Esophagus muscularis mucosa (tissue), 4 donors: ENCODE measurements around the gene MCCD1. TPM values are rescaled to one million over a fixed set of nuclear protein-coding genes. Genes with fewer than 3 reads are reported as not detected.
A peak's percentile ranks its signal among the peaks of the same experiment; 100 is the strongest.

Experiments
- DNase-seq: peaks from one replicate; pipeline ENCODE4 v3.0.0-alpha.2; 2017; ENCODE audit errors: extremely low spot score
- H3K27ac ChIP-seq, 4 donors: fragments of 200-600 bp; sonication (generic); replicated peaks in 1 of 4; 1 replicate in 3 of 4; 2 replicates in 1 of 4; pipeline ENCODE4 v1.5.1; 2016 to 2019; ENCODE audit warnings: mild to moderate bottlenecking in 1 of 4
- H3K27me3 ChIP-seq, 4 donors: fragments of 200-600 bp; sonication (generic); one replicate each; pipeline versions ENCODE4 v1.5.1 to v1.6.0; 2016 to 2019
- H3K36me3 ChIP-seq, 4 donors: fragments of 200-600 bp; sonication (generic); one replicate each; pipeline ENCODE4 v1.5.1; 2016 to 2019
- H3K4me1 ChIP-seq, 4 donors: fragments of 200-600 bp; sonication (generic); one replicate each; pipeline ENCODE4 v1.5.1; 2016 to 2019
- H3K4me3 ChIP-seq, 4 donors: fragments of 200-600 bp; sonication (generic); 1 replicate in 2 of 4; 2 replicates in 2 of 4; pipeline ENCODE4 v1.5.1; 2016 to 2019; ENCODE audit warnings: mild to moderate bottlenecking in 4 of 4, moderate library complexity in 1 of 4
- H3K9me3 ChIP-seq, 4 donors: fragments of 200-600 bp; sonication (generic); 1 replicate in 3 of 4; 2 replicates in 1 of 4; pipeline ENCODE4 v1.5.1; 2016 to 2019
- CTCF ChIP-seq, 3 experiments: fragments of 200-600 bp in 2 of 3; fragments of 450-650 bp in 1 of 3; sonication (generic) in 2 of 3; IDR thresholded peaks; one replicate each; pipeline ENCODE4 v1.5.1; 2017 to 2019; ENCODE audit warnings: antibody characterized with exemption in 3 of 3, mild to moderate bottlenecking in 2 of 3, moderate library complexity in 1 of 3
- EP300 ChIP-seq: sonication (generic); formaldehyde crosslinking; IDR thresholded peaks from one replicate; pipeline ENCODE4 v1.6.1; 2017; ENCODE audit warnings: antibody characterized with exemption
- POLR2A ChIP-seq: fragments of 450-650 bp; IDR thresholded peaks from one replicate; pipeline ENCODE4 v1.6.1; 2017; ENCODE audit warnings: antibody characterized with exemption, moderate library complexity, mild to moderate bottlenecking, low read depth
- POLR2AphosphoS5 ChIP-seq, 2 donors: sonication (generic); formaldehyde crosslinking; IDR thresholded peaks; one replicate each; pipeline ENCODE4 v1.6.1; 2017; ENCODE audit warnings: antibody characterized with exemption in 2 of 2
- WGBS: methylation state at CpG from one replicate; pipeline ENCODE4 v1.1.5; 2018; 5-methylcytosine and 5-hydroxymethylcytosine counted together
- intact Hi-C: fragments of 100-400 bp; cut with DNase I; formaldehyde crosslinking; loops from one replicate; pipeline ENCODE4 v1.15.1; 2023
- total RNA-seq, 4 donors: library from RNA; depleted of rRNA; stranded (reverse); fragments of >200 nt; gene quantifications; one replicate each; pipeline versions ENCODE4 v1.1.0 to v1.2.1, GENCODE V29; 2016

The MCCD1 gene
- not detected for total RNA-seq

GRCh38 chr6:31528821-31529328 is at the start of gene MCCD1:
Gene MCCD1 (plus strand): TSS chr6:31528962. CDS start chr6:31529015, 53 bp downstream.
- Histone ChIP-seq H3K4me3 (no peak within 1 kb of the TSS), H3K36me3 (peaks cover 32 to 47% (median 46%) of the 10 kb centered on the region in 4 donors), H3K27ac (no peak within 1 kb of the TSS), H3K27me3 (no peaks in the 10 kb centered on the region), H3K4me1 (no peaks in the 10 kb centered on the region), H3K9me3 (no peaks in the 10 kb centered on the region)
- no peak for DNase-seq
- WGBS = 76% methylated on average over 7 of the region's 7 CpGs
- intact Hi-C loops = no loop called here
- TF ChIP-seq POLR2AphosphoS5 (IDR thresholded peaks at IDR 0.05) (no peak), CTCF (IDR thresholded peaks at IDR 0.05) (no peak), POLR2A (no peak), EP300 (no peak)

DNA sequence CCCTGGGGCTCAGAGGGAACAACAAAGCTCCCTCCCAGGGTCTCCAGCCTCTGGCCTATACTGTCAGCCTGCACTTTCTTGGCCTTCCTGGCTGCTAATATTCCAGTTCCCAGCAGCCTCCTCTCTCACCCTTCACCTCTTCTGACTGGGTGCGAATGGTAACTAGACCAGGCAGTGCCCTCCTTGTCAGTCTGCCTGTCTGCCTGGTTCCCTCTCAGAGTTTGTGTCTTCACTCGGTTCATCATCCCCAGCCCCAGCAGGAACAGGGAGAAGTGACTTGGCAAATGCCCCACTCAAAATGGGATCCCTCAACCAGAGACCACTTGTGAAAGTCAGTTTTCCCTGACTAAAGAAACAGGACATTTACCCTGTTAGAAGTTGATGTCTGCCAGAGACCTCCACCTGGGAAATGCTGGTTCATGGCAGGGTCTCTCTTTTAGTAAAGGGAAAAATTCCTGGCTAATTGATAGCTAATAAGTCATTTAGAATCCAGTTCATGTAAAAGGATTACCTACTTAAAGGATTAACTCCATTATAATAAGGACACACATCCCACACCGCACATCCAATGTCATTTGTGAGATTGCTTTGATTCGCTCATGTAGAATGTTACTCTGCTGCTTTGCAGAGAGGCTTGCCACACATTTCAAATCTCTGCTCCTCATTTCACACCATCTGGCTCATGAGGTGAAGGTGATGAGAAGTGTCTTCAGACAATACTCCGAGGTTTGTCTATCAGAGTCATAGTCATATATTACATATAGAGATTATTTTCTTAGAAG is 49.4 kb upstream of the MCCD1 start:
- WGBS = 80% methylated on average over 5 of the region's 5 CpGs
- no peaks in the 10 kb centered on the region for H3K9me3 ChIP-seq
- no peaks in the 10 kb centered on the region for H3K4me1 ChIP-seq
- peaks cover 0 to 17% (median 2%) of the 10 kb centered on the region in 4 donors for H3K27me3 ChIP-seq
- TF ChIP-seq CTCF (IDR thresholded peaks at IDR 0.05) = no peak
- no peak for TF ChIP-seq POLR2AphosphoS5 (IDR thresholded peaks at IDR 0.05)
- TF ChIP-seq POLR2A = no peak
- TF ChIP-seq EP300 = no peak
- peak; percentile 24 for DNase-seq
- intact Hi-C loops = no loop called here
- H3K4me3 ChIP-seq = no peak overlapping the region
- H3K36me3 ChIP-seq = no peaks in the 10 kb centered on the region
- H3K27ac ChIP-seq = no peak overlapping the region

DNA sequence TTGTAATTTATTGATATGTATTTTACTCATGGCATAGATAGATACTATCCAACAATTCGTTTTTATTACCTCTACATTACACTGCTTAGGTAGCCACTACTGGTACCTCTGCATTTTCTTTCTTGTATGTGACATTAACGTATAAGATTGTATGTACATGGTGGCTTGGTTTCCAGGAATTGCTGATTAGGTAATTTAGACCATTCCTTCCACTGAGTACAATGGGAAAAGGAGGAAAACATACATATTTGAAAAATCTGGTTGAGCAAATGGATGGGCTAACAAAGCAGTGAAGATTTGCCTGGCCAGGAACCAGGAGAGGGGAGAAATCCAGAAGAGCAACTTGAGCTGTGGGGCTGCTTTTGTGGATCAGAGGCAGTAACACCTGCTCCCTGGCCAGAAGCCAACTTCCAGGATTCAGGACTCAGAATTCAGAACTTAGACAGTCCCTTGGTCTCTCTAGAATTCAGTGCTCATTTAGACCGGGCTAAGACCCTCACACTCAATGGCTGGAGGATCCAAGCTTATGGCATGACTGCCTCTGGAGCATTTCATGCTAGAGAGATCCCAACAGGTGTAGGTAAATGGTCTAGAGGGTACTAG is 48.7 kb upstream of the MCCD1 start:
- intact Hi-C loops = no loop called here
- H3K9me3 ChIP-seq = no peaks in the 10 kb centered on the region
- H3K27me3 ChIP-seq = peaks cover 0 to 17% (median 2%) of the 10 kb centered on the region in 4 donors
- no peak for TF ChIP-seq EP300
- no peak for TF ChIP-seq POLR2A
- no peak for TF ChIP-seq POLR2AphosphoS5 (IDR thresholded peaks at IDR 0.05)
- TF ChIP-seq CTCF (IDR thresholded peaks at IDR 0.05) = no peak
- no peaks in the 10 kb centered on the region for H3K36me3 ChIP-seq
- H3K27ac ChIP-seq = no peak overlapping the region
- 54% methylated on average over 3 of the region's 3 CpGs for WGBS
- no peak overlapping the region for H3K4me3 ChIP-seq
- no peaks in the 10 kb centered on the region for H3K4me1 ChIP-seq
- peak; percentile 45 for DNase-seq

DNA sequence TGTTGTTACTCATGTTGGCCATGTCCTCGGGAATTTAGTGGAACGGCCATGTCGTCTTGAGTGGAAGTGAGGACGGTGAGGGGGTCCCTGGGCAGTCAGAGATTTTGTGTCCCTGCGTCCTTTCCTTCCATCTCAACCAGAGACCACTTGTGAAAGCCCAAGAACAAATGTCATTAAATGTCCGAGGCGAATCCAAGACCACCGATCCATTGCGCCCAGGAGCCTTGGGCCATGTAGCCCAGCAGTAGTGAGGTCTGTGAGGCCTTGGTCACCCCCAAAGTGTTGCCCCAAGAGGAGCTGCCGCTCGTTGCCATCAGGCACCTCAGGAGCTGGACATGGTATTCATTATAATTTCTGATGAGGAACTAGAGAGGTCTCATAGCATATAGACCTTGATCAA is 48.2 kb upstream of the MCCD1 start:
- no peak for TF ChIP-seq CTCF (IDR thresholded peaks at IDR 0.05)
- TF ChIP-seq EP300 = no peak
- WGBS = 89% methylated on average over 11 of the region's 11 CpGs
- H3K36me3 ChIP-seq = no peaks in the 10 kb centered on the region

More for the DNA sequence above, 48.2 kb upstream of the MCCD1 start:
- H3K4me1 ChIP-seq = no peaks in the 10 kb centered on the region
- no peaks in the 10 kb centered on the region for H3K9me3 ChIP-seq
- intact Hi-C loops = no loop called here
- H3K27me3 ChIP-seq = peaks cover 0 to 17% (median 2%) of the 10 kb centered on the region in 4 donors
- H3K27ac ChIP-seq = no peak overlapping the region
- peak; percentile 64 for DNase-seq
- H3K4me3 ChIP-seq = no peak overlapping the region
